Measurements from ENCODE around the gene CLEC4D.
"Not testable (repeated sequence)": the region's sequence is repeated elsewhere in the genome, so short reads cannot be mapped to it uniquely, and the experiment has no call there.

The CLEC4D gene

GRCh38 chr12:8537820-8538219 is 24.5 kb downstream of the CLEC4D start:
- DNase-seq: not testable (repeated sequence)

GRCh38 chr12:8540831-8541230 is 27.5 kb downstream of the CLEC4D start, which contains the start of gene CLEC4E:
CLEC4E (minus strand) TSS chr12:8540905; CDS start chr12:8540797, 108 bp downstream.
- not testable (repeated sequence) for DNase-seq

GRCh38 chr12:8541562-8541961 is 28.3 kb downstream of the CLEC4D start:
- DNase-seq: no peak

- peak; percentile 58 to 66 for DNase-seq
Observed at GRCh38 chr12:8544295-8544694, 31.0 kb downstream of the CLEC4D start.

- no peak for DNase-seq
Observed at GRCh38 chr12:8546591-8546990, 33.3 kb downstream of the CLEC4D start.

- DNase-seq: no peak
Observed at GRCh38 chr12:8547645-8548044, 34.3 kb downstream of the CLEC4D start.

- no peak for DNase-seq
Observed at GRCh38 chr12:8548192-8548591, 34.9 kb downstream of the CLEC4D start.

GRCh38 chr12:8549381-8549780 is 36.1 kb downstream of the CLEC4D start:
- no peak for DNase-seq

GRCh38 chr12:8553088-8553627 is 39.9 kb downstream of the CLEC4D start:
- DNase-seq: peak in 1 of 2 experiments; percentile 62

GRCh38 chr12:8554451-8555195 is 41.3 kb downstream of the CLEC4D start:
- DNase-seq: no peak

GRCh38 chr12:8556531-8557097 is 43.3 kb downstream of the CLEC4D start:
- DNase-seq: no peak

- no peak for DNase-seq
Observed at GRCh38 chr12:8559676-8560075, 46.4 kb downstream of the CLEC4D start.

GRCh38 chr12:8561011-8561410 is 47.7 kb downstream of the CLEC4D start:
- no peak for DNase-seq

- no peak for DNase-seq
Observed at GRCh38 chr12:8562310-8562709, 49.0 kb downstream of the CLEC4D start.

GRCh38 chr12:8563356-8563755 is 50.1 kb downstream of the CLEC4D start:
- DNase-seq: no peak

- DNase-seq: no peak
Observed at GRCh38 chr12:8564656-8565055, 51.4 kb downstream of the CLEC4D start.

GRCh38 chr12:8566052-8566451 is 52.7 kb downstream of the CLEC4D start:
- not testable (repeated sequence) for DNase-seq

- no peak for DNase-seq
Observed at GRCh38 chr12:8566525-8566924, 53.2 kb downstream of the CLEC4D start.
